ENCODE measurements around the gene NRXN3.
"Not testable (repeated sequence)": the region's sequence is repeated elsewhere in the genome, so short reads cannot be mapped to it uniquely, and the experiment has no call there.

The NRXN3 gene

GRCh38 chr14:78501909-78502308 is 331.7 kb downstream of the NRXN3 start:
- DNase-seq, result no peak

- no peak for DNase-seq
Observed at GRCh38 chr14:78508023-78508422, 337.9 kb downstream of the NRXN3 start.

GRCh38 chr14:78509516-78509915 is 339.3 kb downstream of the NRXN3 start:
- no peak for DNase-seq

GRCh38 chr14:78512021-78512420 is 341.8 kb downstream of the NRXN3 start:
- DNase-seq, result no peak

GRCh38 chr14:78519863-78520262 is 349.7 kb downstream of the NRXN3 start:
- DNase-seq, result peak; percentile 22 to 25

GRCh38 chr14:78524196-78524595 is 354.0 kb downstream of the NRXN3 start:
- no peak for DNase-seq

- no peak for DNase-seq
Observed at GRCh38 chr14:78524766-78525165, 354.6 kb downstream of the NRXN3 start.

- no peak for DNase-seq
Observed at GRCh38 chr14:78530078-78530477, 359.9 kb downstream of the NRXN3 start.

GRCh38 chr14:78534141-78534540 is 364.0 kb downstream of the NRXN3 start:
- DNase-seq, result no peak

- DNase-seq, result no peak
Observed at GRCh38 chr14:78535041-78535440, 364.9 kb downstream of the NRXN3 start.

- DNase-seq, result not testable (repeated sequence)
Observed at GRCh38 chr14:78541788-78542187, 371.6 kb downstream of the NRXN3 start.

- no peak for DNase-seq
Observed at GRCh38 chr14:78543433-78543832, 373.3 kb downstream of the NRXN3 start.

GRCh38 chr14:78561074-78561473 is 390.9 kb downstream of the NRXN3 start:
- DNase-seq, result no peak

- peak; percentile 77 to 79 for DNase-seq
Observed at GRCh38 chr14:78566026-78566858, 396.1 kb downstream of the NRXN3 start.

- DNase-seq, result no peak
Observed at GRCh38 chr14:78566859-78567172, 396.6 kb downstream of the NRXN3 start.

- DNase-seq, result no peak
Observed at GRCh38 chr14:78567343-78567742, 397.2 kb downstream of the NRXN3 start.

- DNase-seq, result not testable (repeated sequence)
Observed at GRCh38 chr14:78573736-78574135, 403.6 kb downstream of the NRXN3 start.

GRCh38 chr14:78576437-78577166 is 406.4 kb downstream of the NRXN3 start:
- DNase-seq, result no peak

- no peak for DNase-seq
Observed at GRCh38 chr14:78581229-78581628, 411.1 kb downstream of the NRXN3 start.

- no peak for DNase-seq
Observed at GRCh38 chr14:78586681-78587080, 416.5 kb downstream of the NRXN3 start.

GRCh38 chr14:78588906-78589305 is 418.7 kb downstream of the NRXN3 start:
- no peak for DNase-seq

- no peak for DNase-seq
Observed at GRCh38 chr14:78592616-78593219, 422.5 kb downstream of the NRXN3 start.

- no peak for DNase-seq
Observed at GRCh38 chr14:78593949-78594348, 423.8 kb downstream of the NRXN3 start.

- DNase-seq, result no peak
Observed at GRCh38 chr14:78595797-78596196, 425.6 kb downstream of the NRXN3 start.

All from activated T-cell treated with anti-CD3 and anti-CD28 coated beads, Interleukin-2, amount 50 U/mL, for 48 hours (primary cell).